C4-2B (cell line): Measurements from ENCODE around the gene RCAN1.

Experiments
- CTCF ChIP-seq: fragments of 450-650 bp; conservative IDR thresholded peaks from 2 replicates; pipeline ENCODE4 v1.5.1; 2017; ENCODE audit warnings: mild to moderate bottlenecking
- ZFX ChIP-seq: fragments of 450-650 bp; IDR thresholded peaks from 2 replicates; pipeline ENCODE4 v1.6.1; 2017

GRCh38 chr21:34569381-34569979 is 45.4 kb downstream of the RCAN1 start:
- no peak for TF ChIP-seq CTCF
- TF ChIP-seq ZFX = no peak
